Stimulated activated CD4-positive, alpha-beta T cell treated with anti-CD3 and anti-CD28 coated beads, Interleukin-1b, Interleukin-23, amount 100 ng/mL, for 1 hour (primary cell): Measurements from ENCODE around the gene EXOC6B.

ENCODE experiments used
- DNase-seq, 2 donors: peaks; one replicate each; pipeline ENCODE4 v3.0.0-alpha.2; 2020; ENCODE audit warnings: low read depth in 2 of 2

EXOC6B gene

DNA sequence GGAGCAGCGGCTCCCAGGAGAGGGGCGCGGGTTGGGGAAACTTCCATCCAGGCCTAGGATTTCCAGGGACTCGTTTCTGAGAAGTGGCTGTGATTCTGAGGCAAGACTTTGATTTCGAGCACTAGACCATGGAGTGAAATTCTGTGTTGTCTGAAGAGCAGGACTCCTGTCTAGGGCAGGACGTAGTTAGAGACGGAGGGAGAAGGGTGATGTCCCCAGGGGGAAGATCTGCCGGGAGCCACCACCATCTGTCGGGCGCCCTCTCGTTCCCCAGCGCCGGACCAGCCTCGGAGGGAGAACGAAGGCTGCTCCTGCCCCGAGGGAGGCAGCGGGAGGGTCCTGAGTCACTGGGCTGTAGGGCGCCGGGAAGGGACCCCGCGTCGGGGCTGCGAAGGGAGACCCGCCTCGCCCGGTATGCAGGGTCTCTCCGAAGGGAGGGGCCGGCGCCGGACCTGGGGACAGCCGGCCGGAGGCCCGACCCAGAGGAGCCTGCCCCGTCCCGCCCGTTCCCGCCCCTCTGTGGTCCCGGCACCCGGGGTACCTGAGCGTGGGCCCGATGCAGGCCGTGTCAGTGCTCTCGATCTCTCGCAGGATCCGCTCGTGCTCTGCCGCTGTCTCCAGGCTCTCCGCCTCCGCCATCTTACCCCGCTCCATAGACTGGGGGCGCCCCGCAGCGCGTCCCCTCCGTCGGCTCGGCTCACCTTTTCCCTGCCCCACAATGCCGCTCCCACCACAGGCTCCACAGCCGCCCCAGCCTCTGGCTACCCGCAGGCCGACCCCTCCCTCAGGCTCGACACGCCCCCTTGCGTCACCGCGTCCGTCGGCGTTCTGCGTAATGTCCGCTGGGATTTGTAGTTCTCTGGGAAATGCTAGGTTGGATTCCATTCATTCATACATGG lies at the start of gene EXOC6B:
Gene EXOC6B (minus strand): TSS at position 777 of the 899 bp plus-strand sequence.
- DNase-seq = peak; percentile 54 to 80

DNA sequence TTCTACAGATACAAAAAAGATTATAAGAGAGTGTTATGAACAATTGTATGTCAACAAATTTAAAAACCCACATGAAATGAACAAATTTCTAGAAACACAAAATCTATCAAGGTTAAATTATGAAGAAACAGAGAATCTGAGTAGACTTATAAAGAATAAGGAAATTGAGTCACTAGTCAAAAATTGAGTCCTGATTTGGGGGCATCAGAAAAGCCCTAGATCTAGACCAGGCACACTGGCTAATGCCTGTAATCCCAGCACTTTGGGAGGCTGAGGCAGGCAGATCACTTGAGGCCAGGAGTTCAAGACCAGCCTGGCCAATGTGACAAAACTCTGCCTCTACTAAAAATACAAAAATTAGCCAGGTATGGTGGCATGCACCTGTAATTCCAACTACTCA lies 46.0 kb upstream of the EXOC6B start:
- DNase-seq = no peak

DNA sequence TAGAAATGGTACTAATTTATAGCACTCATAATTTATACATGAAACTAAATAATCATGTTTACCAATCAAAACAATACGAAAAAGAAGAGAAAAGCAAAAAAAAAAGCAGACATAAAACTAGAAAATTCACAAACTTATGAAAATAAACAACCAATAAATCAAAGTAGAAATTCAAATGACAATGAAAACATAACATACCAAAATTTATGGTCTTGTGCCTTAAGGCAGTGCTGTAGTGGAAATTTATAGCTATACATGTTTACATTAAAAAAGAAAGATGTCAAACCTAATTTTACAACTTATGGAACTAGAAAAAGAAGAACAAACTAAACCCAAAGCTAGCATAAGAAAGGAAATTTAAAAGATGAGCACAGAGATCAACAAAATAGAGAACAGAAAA lies 45.2 kb upstream of the EXOC6B start:
- DNase-seq = no peak

DNA sequence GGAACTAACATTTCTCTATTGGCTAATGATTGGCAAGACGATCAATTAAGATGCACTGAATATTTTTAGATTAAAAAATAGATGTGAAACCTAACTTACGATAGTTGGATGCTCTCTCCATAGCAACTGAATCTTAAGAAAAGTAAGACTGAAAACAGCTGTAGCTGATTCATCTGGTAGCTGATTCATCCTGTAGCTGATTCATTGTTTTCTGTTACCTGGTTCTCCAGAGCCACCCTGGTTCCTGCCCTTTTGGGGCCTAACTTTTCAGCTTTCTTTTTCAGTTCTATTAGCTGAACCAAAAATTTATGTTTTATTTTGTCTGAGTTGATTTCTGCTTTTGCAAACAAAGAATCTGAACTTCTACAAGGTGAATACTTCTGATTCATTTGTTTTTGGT lies 38.7 kb upstream of the EXOC6B start:
- DNase-seq = no peak

DNA sequence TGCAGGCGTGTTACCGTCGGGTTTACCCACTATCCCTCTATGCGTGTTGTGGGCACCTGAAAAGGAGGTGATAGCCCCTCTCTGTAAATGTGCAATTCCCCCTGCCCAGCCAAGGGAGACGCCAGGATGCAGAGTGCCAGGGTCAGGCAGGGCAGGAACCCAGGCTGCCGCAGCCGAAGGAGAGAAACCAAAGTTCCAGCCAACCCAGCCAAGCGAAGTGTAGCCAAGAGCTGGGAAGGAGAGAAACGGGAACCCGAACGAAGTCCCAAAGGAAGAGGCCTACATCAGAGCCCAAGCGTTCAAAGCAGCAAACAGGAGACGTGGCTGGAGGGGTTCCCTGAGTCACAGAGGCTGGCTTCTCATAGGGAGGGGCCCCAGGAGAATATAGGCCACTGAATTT lies 37.2 kb upstream of the EXOC6B start:
- no peak for DNase-seq

DNA sequence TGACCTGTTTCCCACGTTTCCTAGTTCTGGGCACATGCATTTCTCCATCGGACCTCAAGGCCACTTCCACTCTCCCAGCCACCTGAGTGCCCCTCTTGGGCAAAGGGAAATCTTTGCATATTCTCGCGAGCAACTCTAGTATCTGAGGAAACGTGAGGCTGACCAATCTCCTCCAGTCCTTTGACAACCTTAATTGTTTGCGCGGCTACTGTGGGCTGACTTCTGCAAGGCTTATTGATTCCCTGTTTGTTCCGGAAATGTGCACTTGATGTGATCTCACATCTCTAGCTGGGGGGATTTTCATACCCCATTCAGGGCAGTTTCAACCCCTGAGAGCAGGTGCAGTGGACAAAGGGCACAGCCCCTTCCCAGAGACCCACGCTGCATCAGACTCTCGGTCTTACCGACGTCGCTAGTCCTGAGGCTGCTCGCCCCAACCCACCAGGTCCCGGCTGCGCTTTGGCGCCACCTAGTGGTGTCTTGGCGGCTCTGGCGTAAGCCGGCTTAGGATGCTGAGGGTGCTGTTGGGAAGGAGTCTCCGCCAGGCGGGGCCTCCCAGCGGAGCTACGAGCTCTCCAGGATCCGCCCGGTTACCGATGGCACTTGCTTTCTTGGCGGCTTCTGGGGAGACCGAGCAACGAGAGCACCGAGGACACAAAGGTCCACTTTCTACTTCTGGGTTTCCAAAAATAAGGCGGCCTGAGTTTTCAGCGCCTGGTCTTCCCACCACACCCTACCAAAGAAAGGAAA lies 36.6 kb upstream of the EXOC6B start:
- peak; percentile 68 to 75 for DNase-seq

DNA sequence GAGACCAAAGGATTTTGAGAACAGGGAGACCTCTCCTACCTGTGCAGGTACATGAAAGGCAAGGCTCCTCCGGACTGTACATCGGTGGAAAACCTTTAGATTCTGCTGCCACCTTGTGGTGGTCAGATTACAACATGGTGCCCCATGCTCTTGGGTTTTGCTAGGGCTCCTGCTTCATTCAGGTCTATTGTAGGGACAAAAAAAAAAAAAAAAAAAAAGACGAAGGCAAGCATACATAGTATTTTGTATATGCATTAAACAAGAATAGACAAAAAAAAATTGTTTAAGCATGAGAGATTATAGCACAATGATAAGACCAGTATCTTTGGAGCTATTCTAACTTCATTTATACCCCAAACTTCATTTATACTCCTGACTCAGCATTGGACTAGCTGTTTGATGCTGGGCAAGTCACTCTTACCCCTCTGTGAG lies 34.0 kb upstream of the EXOC6B start:
- DNase-seq = peak; percentile 15 to 34

DNA sequence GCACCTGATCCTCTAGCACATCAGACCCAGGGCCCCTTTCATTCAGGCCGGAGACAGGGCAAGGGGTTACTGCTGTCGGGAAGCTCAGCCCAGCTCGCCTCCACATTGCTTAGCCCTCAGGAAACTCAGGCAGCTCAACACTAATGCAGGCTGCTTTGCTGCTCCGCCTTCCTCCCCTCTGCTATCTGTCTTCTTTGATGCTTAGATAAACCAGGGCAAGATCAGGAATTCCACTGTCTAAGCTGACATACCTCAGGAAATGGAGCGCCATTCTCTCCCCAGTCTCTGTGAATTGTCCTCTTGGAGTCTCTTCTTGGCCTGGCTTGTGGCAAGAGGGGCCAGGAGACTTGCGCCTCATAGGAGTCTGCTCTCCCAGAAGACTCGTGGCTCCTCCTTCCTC lies 25.5 kb upstream of the EXOC6B start:
- no peak for DNase-seq

DNA sequence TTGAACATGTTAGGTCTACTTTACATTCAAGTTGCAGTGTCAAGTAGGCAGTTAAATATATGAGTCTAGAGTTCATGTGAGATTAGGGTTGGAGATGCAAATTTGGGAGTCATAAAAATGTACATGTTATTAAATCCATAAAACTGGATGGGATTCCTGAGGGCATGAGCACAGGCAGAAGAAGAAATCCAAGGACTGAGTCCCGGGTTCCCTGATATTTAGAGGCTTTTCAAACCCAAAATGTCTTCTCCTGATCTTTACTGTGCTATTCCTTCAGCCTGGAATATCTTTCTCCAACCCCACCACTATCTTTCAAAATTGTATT lies 23.3 kb upstream of the EXOC6B start:
- no peak for DNase-seq

DNA sequence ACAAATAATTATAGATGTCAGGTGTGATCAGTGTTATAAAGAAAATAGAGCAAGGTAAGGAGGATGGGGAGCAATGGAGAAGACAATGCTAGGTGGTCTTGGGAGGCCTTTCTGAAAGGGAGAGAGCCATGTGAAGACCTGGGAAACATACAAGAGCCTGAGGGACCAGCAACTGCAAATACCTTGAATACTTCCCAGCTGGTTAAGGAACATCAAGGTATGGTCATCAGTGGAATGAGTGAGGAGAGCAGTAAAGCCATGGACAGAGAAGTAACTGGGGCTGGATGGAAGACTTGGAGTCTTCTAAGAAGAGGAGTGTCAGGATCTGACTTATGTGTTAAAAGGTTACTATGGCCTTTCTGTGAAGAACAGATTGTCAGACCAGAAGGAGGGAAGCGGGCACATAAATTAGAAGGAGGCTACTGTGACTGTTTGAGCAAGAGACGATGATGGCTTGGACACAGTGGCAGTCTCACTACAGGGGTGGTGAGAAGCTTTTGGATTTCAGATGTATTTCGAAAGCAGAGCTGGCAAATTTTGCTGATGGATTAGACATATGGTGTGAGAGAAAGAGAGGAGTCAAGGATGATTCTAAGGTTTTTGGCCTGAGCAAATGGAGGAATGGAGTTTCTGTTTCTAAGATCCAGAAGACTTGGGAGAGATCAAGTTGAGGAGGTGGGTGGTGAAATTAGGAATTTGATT lies 22.8 kb upstream of the EXOC6B start:
- DNase-seq = no peak

DNA sequence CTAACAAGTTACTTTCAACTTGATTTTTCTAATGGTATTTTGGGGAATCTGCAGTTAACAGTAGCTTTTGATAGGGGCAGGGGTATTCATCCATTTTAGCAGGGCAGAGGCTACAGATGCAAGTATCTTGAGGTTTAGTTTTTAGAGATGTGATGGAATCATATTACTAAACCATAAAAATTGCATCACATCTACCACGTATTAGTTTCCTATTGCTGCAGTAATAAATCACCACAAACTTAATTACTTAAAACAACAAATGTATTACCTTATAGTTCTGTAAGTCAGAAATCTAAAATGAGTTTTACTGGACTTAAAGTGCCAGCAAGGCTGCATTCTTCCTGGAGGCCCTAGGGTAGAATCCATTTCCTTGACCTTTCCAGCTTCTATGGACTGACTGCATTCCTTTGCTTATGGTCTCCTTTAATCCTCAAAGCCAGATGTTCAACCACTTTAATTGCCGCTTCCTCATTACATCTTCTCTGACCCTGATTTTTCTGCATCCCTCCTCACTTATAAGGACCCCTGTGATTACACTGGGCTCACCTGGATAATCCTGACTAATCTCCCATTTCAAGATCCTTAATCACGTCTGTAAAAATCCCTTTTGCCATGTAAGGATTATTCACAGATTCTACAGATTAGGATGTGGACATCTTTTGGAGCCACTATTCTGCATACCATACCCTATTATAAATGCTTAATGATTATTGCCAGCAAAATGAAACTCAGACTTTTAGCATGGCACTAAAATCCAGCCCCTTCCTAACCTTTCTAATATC lies 21.9 kb upstream of the EXOC6B start:
- DNase-seq = no peak

DNA sequence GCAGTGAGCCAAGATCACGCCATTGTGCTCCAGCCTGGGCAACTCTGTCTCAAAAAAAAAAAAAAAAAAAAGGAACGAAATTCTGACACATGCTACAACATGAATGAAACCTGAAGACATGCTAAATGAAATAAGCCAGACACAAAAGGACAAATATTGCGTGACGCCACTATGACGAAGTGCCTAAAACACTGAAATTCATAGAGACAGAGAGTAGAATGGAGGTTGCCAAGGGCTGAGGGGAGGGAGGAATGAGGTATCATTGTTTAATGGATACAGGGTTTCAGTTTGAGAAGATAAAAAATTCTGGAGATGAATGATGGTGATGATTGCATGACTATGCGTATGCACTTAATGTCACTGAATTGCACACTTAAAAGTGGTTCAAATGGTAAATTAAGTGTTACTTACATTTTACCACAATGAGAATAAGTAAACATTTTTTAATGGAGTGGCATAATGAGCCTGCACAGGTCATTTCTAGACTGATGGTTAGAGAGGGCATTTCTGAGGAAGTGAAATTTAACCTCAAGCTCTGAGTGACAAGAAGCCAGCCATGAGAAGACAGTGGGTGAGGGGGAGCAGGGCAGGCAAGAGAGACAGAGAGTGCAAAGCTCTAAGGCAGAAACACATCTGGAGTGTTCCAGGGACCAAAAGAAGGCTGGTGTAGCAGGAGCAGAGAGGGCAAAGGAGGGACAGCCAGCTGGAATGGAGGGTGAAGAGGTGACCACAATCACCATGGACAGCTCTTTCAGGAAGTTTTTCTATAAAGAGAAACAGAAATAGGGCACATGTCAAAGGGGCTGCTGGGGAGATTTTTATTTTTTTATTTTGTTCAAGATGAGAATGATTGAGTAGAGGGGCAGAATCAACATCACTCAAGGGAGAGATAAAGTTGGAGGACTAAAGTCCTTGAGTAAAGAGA lies 20.6 kb upstream of the EXOC6B start:
- DNase-seq = no peak

DNA sequence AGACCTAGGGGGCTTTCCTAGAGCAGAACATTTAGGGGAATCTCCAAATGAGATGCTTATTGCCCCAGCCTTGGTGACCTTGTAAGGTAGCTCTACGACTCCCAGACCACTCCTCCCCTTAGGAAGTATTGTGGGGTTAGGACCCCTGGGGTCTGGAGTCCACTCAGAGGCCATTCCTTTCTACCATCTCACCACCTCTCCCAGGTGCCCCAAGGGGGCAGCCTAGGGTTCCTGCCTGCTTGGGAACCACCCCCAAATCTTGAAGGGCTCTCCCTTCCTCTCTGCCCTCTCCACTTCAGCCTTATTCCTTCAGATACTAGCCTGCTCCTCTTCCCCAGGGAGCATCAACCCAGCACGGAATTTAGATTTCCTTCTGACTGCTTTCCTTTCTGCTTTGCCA lies 17.5 kb upstream of the EXOC6B start:
- DNase-seq = no peak

DNA sequence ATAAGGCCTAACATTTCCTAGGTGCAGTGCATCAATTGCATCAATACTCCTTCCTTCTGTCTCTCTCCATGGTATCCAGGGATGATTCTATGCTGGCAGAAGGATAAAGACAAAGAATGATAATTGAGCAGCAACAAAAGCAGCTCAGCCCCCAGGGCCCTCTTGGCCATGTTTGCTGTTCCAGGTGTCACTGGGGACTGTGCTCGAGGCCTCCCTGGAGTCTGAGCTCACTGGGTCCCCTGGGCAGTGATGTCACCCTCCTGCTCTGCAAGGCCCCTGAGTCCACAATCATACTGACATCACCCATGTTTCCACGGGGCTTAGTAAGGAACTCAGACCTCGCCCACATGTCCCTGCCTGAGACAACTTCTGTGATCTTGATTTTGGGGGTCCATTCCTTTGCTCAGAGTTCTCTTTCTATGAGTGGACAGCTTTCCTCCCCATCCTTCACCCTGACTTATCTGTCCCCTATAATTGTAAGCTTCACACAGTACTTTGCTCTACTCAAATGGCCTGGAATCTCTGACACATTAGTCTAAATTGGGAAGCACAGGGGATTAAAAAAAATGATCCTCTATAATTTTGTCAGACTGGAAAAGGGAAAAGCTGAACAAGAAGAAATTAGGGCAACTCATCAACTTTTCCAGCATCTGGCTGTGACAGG lies 15.8 kb upstream of the EXOC6B start:
- no peak for DNase-seq

DNA sequence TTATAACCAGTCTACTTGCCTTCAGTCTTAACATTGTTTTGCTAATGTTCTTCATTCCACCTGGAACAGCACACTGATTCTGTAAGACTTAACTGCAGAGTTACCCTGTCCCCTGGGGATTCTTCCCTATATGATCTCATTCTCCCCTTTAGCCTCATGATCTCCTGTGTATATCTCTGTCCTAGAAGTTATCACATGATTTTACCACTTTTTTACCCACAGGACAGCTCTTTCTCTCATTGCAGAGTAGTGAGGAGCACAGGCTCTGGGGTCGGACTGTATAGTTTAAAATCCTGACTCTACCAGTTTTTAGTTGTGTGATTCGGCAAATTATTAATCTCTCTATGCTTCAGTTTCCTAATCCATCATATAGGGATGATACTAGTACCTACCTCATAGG lies 14.2 kb upstream of the EXOC6B start:
- no peak for DNase-seq

DNA sequence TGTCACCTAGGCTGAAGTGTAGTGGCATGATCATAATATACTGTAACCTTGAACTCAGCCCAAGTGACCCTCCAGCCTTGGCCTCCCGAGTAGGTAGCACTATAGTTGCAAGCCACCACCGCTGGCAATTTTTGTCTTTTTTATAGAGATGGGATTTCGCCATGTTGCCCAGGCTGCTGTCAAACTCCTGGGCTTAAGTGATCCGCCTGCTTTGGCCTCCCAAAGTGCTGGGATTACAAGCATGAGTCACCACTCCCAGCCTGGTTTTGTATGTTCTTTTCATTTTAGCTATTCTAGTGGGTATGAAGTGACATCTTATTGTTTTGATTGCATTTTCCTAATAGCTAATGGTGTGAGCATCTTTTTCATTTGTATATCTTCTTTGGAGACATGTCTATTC lies 11.3 kb upstream of the EXOC6B start:
- no peak for DNase-seq

DNA sequence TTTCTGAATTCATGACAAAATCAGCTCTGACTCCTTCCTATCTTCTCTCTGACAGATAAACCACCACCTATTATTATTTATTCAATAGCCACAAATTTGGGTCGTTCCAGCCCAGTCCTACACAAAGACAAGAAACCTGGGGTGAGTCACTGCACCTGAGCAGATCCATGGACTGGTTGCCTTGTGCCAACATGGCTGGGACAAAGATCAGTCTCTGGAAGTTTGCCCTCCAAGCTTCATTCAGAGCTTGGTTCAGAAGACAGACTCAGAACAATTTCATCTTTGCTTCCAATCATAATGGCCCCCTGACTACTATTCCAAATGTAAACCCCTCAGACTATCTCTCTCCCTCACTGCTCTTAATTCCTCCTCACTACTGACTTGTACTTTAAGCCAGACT lies 9.6 kb upstream of the EXOC6B start:
- no peak for DNase-seq

DNA sequence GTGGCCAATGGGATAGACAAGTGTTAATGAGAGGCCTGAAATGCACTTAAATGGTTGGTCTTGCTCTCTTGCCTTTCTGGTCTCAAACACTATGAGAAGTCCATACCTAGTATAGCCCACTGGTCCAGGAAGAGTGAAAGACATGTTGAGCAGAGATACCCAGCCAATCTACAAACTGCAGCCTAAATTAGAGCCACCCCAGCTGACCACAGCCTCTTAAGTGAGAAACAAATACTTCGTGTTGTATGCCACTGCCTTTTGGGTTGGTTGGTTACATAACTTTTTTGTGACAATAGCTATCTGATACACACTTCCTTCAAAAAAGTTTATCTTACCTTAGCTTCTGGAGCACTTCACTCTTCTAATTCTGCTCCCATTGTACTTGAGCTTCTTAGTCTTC lies 8.8 kb upstream of the EXOC6B start:
- no peak for DNase-seq

DNA sequence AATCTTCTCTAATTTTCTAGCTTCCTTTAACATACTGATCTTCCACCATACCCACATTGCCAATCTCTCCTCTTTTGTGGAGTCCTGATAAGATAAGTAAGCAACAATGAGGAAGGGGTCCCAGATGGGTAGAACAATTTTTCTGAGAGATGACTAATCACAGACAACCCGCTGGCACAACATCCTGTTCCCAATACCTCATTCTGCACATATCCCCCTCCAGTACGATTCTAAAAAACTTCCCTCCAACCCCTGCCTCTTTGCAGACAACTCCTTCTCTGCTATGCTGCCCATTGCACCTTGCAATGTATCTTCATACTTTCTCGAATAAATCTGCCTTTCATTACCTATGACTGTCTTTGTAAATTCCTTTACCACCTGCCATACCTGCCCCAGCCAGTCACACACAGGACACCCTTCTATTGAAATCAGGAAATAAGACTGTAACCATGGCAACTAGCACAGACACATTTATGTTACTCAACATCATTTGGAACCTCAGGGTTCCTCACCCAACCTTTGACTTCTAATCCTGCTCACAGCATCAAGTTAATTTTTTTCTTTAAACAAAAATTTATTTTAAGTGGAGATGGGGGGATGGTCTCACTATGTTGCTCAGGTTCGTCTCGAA lies 7.4 kb upstream of the EXOC6B start:
- no peak for DNase-seq

DNA sequence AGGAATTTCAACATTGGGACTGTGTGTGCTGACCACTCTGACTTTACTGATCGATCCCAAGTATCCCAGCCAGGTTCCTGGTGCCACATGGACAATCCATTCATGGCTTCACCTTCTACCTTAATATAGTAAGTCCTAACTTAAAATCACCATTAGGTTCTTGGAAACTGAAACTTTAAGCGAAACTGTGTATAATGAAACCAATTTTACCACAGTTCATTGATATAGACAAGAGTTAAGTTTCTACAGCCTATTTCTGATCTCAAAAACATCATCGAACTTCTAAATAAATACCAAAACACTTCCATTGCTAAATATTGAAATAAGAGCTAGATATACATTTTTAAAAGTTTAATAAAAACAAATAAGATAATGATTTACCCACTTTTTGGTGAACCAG lies 4.4 kb upstream of the EXOC6B start:
- no peak for DNase-seq
